Esophagus (tissue), 2 donors: ENCODE measurements around the gene GALNT18. TPM values are rescaled to one million over a fixed set of nuclear protein-coding genes. Genes with fewer than 3 reads are reported as not detected.
A peak's percentile ranks its signal among the peaks of the same experiment; 100 is the strongest.

Experiments used
- H3K27ac ChIP-seq, 2 donors: one replicate each; pipeline ENCODE4 v1.5.1; 2013; ENCODE audit warnings: low read depth in 2 of 2, mild to moderate bottlenecking in 2 of 2, inconsistent platforms in 1 of 2, low read length in 1 of 2, moderate library complexity in 1 of 2
- H3K27me3 ChIP-seq, 2 donors: one replicate each; pipeline ENCODE4 v1.6.1; 2013; ENCODE audit warnings: low read length in 2 of 2, control low read depth in 1 of 2, mild to moderate bottlenecking in 1 of 2; ENCODE audit not compliant: insufficient read depth in 2 of 2, control insufficient read depth in 1 of 2
- H3K36me3 ChIP-seq, 2 donors: one replicate each; pipeline ENCODE4 v1.6.1; 2013; ENCODE audit warnings: low read length in 1 of 2; ENCODE audit not compliant: control insufficient read depth in 2 of 2, insufficient read depth in 2 of 2
- H3K4me1 ChIP-seq, 2 donors: one replicate each; pipeline ENCODE4 v1.6.1; 2013; ENCODE audit warnings: low read length in 1 of 2; ENCODE audit not compliant: control insufficient read depth in 2 of 2, insufficient read depth in 2 of 2
- H3K4me3 ChIP-seq, 2 donors: one replicate each; pipeline ENCODE4 v1.5.1; 2013; ENCODE audit warnings: low read length in 2 of 2, mild to moderate bottlenecking in 2 of 2, low read depth in 1 of 2, moderate library complexity in 1 of 2
- H3K9me3 ChIP-seq, 2 donors: one replicate each; pipeline ENCODE4 v1.6.1; 2013; ENCODE audit warnings: mild to moderate bottlenecking in 2 of 2, low read depth in 1 of 2, low read length in 1 of 2, moderate library complexity in 1 of 2; ENCODE audit not compliant: control insufficient read depth in 2 of 2, insufficient read depth in 1 of 2
- WGBS, 2 donors: extraction: QIAGEN DNeasy Blood & Tissue Kit; methylation state at CpG; one replicate each; pipeline ENCODE4 v1.1.7; 2013; 5-methylcytosine and 5-hydroxymethylcytosine counted together
- polyA plus RNA-seq, 2 donors: library from polyadenylated mRNA; stranded (reverse); fragments of 200-250 nt; gene quantifications; one replicate each; pipeline ENCODE4 v1.2.3, GENCODE V29; 2013
- donor health status: healthy with polysubstance abuse.
- donor health status: Bipolar disorder and iron deficiency.

GALNT18 gene
- polyA plus RNA-seq, 2 donors = 2.2 to 5.8 TPM

GRCh38 chr11:11501546-11502262 lies 120.1 kb downstream of the GALNT18 start:
- Histone ChIP-seq H3K4me3 (no peak overlapping the region), H3K27ac (peak overlapping the region in 1 of 2 donors; percentile 34), H3K9me3 (no peaks in the 10 kb centered on the region), H3K27me3 (no peaks in the 10 kb centered on the region), H3K36me3 (no peaks in the 10 kb centered on the region), H3K4me1 (peaks cover 0 to 9% of the 10 kb centered on the region in 2 donors)
- 46 to 59% methylated on average over 9 of the region's 9 CpGs for WGBS, 2 donors

GRCh38 chr11:11500744-11501487 lies 120.9 kb downstream of the GALNT18 start:
- Histone ChIP-seq H3K4me3 (no peak overlapping the region), H3K9me3 (no peaks in the 10 kb centered on the region), H3K27me3 (no peaks in the 10 kb centered on the region), H3K27ac (no peak overlapping the region), H3K4me1 (peaks cover 0 to 9% of the 10 kb centered on the region in 2 donors), H3K36me3 (no peaks in the 10 kb centered on the region)
- WGBS, 2 donors = 55 to 62% methylated on average over 9 of the region's 9 CpGs

- 86 to 92% methylated on average over 2 of the region's 2 CpGs for WGBS, 2 donors
- H3K27me3 ChIP-seq = no peaks in the 10 kb centered on the region
- H3K4me1 ChIP-seq = peaks cover 0 to 9% of the 10 kb centered on the region in 2 donors
- no peaks in the 10 kb centered on the region for H3K36me3 ChIP-seq
- no peak overlapping the region for H3K4me3 ChIP-seq
- no peaks in the 10 kb centered on the region for H3K9me3 ChIP-seq
- no peak overlapping the region for H3K27ac ChIP-seq
Measured at GRCh38 chr11:11499300-11499699, 122.5 kb downstream of the GALNT18 start.

GRCh38 chr11:11498195-11498594 lies 123.6 kb downstream of the GALNT18 start:
- WGBS, 2 donors = 65 to 74% methylated on average over 3 of the region's 3 CpGs
- H3K9me3 ChIP-seq = no peaks in the 10 kb centered on the region
- H3K36me3 ChIP-seq = no peaks in the 10 kb centered on the region
- H3K4me3 ChIP-seq = no peak overlapping the region
- no peak overlapping the region for H3K27ac ChIP-seq
- H3K27me3 ChIP-seq = no peaks in the 10 kb centered on the region
- H3K4me1 ChIP-seq = peaks cover 0 to 8% of the 10 kb centered on the region in 2 donors

- Histone ChIP-seq H3K36me3 (no peaks in the 10 kb centered on the region), H3K4me1 (peaks cover 0 to 3% of the 10 kb centered on the region in 2 donors), H3K27me3 (no peaks in the 10 kb centered on the region), H3K27ac (no peak overlapping the region), H3K9me3 (no peaks in the 10 kb centered on the region), H3K4me3 (no peak overlapping the region)
- WGBS, 2 donors = 94 to 96% methylated on average over 2 of the region's 2 CpGs
Measured at GRCh38 chr11:11496879-11497278, 124.9 kb downstream of the GALNT18 start.

- Histone ChIP-seq H3K4me3 (no peak overlapping the region), H3K9me3 (no peaks in the 10 kb centered on the region), H3K27me3 (no peaks in the 10 kb centered on the region), H3K27ac (no peak overlapping the region), H3K4me1 (no peaks in the 10 kb centered on the region), H3K36me3 (no peaks in the 10 kb centered on the region)
- 91 to 94% methylated on average over 2 of the region's 2 CpGs for WGBS, 2 donors
Measured at GRCh38 chr11:11494348-11494747, 127.5 kb downstream of the GALNT18 start.

- H3K4me1 ChIP-seq = no peaks in the 10 kb centered on the region
- H3K4me3 ChIP-seq = no peak overlapping the region
- H3K36me3 ChIP-seq = no peaks in the 10 kb centered on the region
- no peak overlapping the region for H3K27ac ChIP-seq
- no peaks in the 10 kb centered on the region for H3K9me3 ChIP-seq
- no peaks in the 10 kb centered on the region for H3K27me3 ChIP-seq
- WGBS, 2 donors = 78 to 92% methylated on average over 6 of the region's 6 CpGs
Measured at GRCh38 chr11:11493698-11494097, 128.1 kb downstream of the GALNT18 start.

GRCh38 chr11:11491589-11491988 lies 130.2 kb downstream of the GALNT18 start:
- no peak overlapping the region for H3K4me3 ChIP-seq
- WGBS, 2 donors = 87 to 90% methylated on average over 4 of the region's 4 CpGs
- no peak overlapping the region for H3K27ac ChIP-seq
- H3K4me1 ChIP-seq = no peaks in the 10 kb centered on the region
- no peaks in the 10 kb centered on the region for H3K36me3 ChIP-seq
- no peaks in the 10 kb centered on the region for H3K27me3 ChIP-seq
- no peaks in the 10 kb centered on the region for H3K9me3 ChIP-seq

GRCh38 chr11:11491014-11491413 lies 130.8 kb downstream of the GALNT18 start:
- 61 to 67% methylated on average over 2 of the region's 2 CpGs for WGBS, 2 donors
- H3K27me3 ChIP-seq = no peaks in the 10 kb centered on the region

More at GRCh38 chr11:11491014-11491413, 130.8 kb downstream of the GALNT18 start:
- no peak overlapping the region for H3K4me3 ChIP-seq
- H3K27ac ChIP-seq = no peak overlapping the region
- H3K4me1 ChIP-seq = no peaks in the 10 kb centered on the region
- H3K9me3 ChIP-seq = no peaks in the 10 kb centered on the region
- H3K36me3 ChIP-seq = no peaks in the 10 kb centered on the region
